C4-2B (cell line): ENCODE results near the gene CELSR1.

ENCODE experiments used
- ZFX ChIP-seq: fragments of 450-650 bp; IDR thresholded peaks from 2 replicates; pipeline ENCODE4 v1.6.1; 2017
- TF ChIP-seq, protein P1 (sequence below): fragments of 450-650 bp; conservative IDR thresholded peaks from 2 replicates; pipeline ENCODE4 v1.5.1; 2017; ENCODE audit warnings: mild to moderate bottlenecking

DNA sequence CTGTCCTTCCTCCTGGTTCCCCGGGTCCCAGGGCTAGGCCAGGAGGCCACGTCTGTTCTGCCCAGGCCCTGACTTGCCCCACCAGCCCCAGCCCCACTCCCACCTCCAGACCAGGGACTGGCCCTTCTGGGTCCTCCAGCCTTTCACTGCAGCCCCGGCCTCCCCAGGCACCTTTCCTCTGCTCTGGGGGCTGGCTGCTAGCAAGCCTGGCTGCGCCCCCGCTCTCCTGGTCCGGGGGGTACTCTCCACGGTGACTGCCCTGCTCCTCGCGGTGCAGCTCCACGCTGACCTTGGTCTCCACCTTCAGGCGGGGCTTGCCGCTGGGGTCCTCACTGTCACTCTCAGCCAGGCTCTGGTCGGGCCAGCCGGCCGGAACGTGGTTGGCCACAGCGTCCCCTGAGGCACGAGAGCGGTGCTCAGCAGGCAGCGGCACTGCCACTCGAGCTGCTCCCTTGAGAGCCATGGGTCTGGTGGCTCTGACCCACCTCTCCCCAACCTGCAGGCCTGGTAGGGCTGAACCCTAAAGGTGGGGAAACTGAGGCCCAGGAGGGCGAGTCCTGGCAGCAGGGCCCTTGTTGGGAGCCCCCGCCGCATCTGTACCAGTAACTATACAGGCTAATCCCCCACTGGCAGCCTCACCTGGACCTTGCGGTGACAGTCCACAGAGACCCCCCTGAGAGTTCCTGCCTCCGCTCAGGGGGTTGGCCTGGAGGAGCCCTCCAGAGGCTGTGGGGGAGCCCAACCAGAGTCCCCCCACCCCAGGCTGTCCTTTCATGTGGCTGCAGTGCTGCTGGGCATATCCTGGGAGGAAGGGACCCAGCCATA is 172.9 kb downstream of the CELSR1 start:
- TF ChIP-seq, protein P1, sequence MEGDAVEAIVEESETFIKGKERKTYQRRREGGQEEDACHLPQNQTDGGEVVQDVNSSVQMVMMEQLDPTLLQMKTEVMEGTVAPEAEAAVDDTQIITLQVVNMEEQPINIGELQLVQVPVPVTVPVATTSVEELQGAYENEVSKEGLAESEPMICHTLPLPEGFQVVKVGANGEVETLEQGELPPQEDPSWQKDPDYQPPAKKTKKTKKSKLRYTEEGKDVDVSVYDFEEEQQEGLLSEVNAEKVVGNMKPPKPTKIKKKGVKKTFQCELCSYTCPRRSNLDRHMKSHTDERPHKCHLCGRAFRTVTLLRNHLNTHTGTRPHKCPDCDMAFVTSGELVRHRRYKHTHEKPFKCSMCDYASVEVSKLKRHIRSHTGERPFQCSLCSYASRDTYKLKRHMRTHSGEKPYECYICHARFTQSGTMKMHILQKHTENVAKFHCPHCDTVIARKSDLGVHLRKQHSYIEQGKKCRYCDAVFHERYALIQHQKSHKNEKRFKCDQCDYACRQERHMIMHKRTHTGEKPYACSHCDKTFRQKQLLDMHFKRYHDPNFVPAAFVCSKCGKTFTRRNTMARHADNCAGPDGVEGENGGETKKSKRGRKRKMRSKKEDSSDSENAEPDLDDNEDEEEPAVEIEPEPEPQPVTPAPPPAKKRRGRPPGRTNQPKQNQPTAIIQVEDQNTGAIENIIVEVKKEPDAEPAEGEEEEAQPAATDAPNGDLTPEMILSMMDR, result no peak
- no peak for TF ChIP-seq ZFX
